ENCODE measurements around the gene DUSP28. TPM values are rescaled to one million over a fixed set of nuclear protein-coding genes. Genes with fewer than 3 reads are reported as not detected.

The DUSP28 gene
- total and polyA plus RNA-seq, 2 of the 13 experiments (the other 11 are each of a cell fraction or from before 2014, with no cell fraction given), result 5.2 to 8.6 TPM

GRCh38 chr2:240601831-240602160, 41.6 kb downstream of the DUSP28 start (continued):
- TF ChIP-seq ZNF136 (CRISPR knock-in tag; IDR thresholded peaks at IDR 0.05; ENCODE audit: low read depth) (no peak), TGIF2 (CRISPR knock-in tag; IDR thresholded peaks at IDR 0.05) (no peak), KIAA2018 (CRISPR knock-in tag; IDR thresholded peaks at IDR 0.05; ENCODE audit: borderline replicate concordance) (no peak), KLF13 (CRISPR knock-in tag; IDR thresholded peaks at IDR 0.05) (no peak), ZNF296 (CRISPR knock-in tag; conservative IDR thresholded peaks at IDR 0.05) (no peak), RBM22 (optimal IDR thresholded peaks at IDR 0.05; ENCODE audit: low read length) (no peak)
